GM12891 (cell line): ENCODE data around the gene CHI3L2.

Experiments used
- DNase-seq: peaks from one replicate; pipeline ENCODE4 v3.0.0; 2011; ENCODE audit warnings: low spot score; ENCODE audit not compliant: insufficient read length
- FAIRE-seq: peaks from 2 replicates; lab custom pipeline; 2011; peaks lifted over from hg19 to GRCh38; lab: Jason Lieb, UNC
- PAX5 ChIP-seq: IDR thresholded peaks from 2 replicates; pipeline ENCODE4 v1.6.1; 2011; ENCODE audit warnings: low read length, moderate library complexity, mild to moderate bottlenecking; ENCODE audit not compliant: insufficient read depth, severe bottlenecking
- POLR2A ChIP-seq: IDR thresholded peaks from 2 replicates; pipeline ENCODE4 v1.6.1; 2011; ENCODE audit warnings: low read depth, low read length, control low read depth
- POLR2AphosphoS5 ChIP-seq: IDR thresholded peaks from 2 replicates; pipeline ENCODE4 v1.6.1; 2011; ENCODE audit warnings: low read depth, low read length, control low read depth
- POU2F2 ChIP-seq: IDR thresholded peaks from 2 replicates; pipeline ENCODE4 v1.6.1; 2011; ENCODE audit warnings: low read depth, mild to moderate bottlenecking, control low read depth, low read length, moderate library complexity
- SPI1 ChIP-seq: IDR thresholded peaks from 2 replicates; pipeline ENCODE4 v1.6.1; 2011; ENCODE audit warnings: low read depth, low read length, control low read depth
- TAF1 ChIP-seq: IDR thresholded peaks from 2 replicates; pipeline ENCODE4 v1.6.1; 2011; ENCODE audit warnings: low read depth, low read length, control low read depth

CHI3L2 gene

GRCh38 chr1:111242805-111243523, 15.5 kb downstream of the CHI3L2 start:
- FAIRE-seq, result no peak
- TF ChIP-seq POLR2A, result no peak
- no peak for TF ChIP-seq PAX5
- no peak for TF ChIP-seq SPI1
- TF ChIP-seq POLR2AphosphoS5, result no peak
- TF ChIP-seq TAF1, result no peak
- TF ChIP-seq POU2F2, result no peak

GRCh38 chr1:111247125-111247838, 19.8 kb downstream of the CHI3L2 start:
- DNase-seq (no peak), FAIRE-seq (no peak)
- no peak for TF ChIP-seq TAF1
- TF ChIP-seq SPI1, result no peak
- no peak for TF ChIP-seq POU2F2
- TF ChIP-seq PAX5, result no peak
- no peak for TF ChIP-seq POLR2AphosphoS5
- TF ChIP-seq POLR2A, result no peak

More at GRCh38 chr1:111242805-111243523, 15.5 kb downstream of the CHI3L2 start:
- no peak for DNase-seq

DNA sequence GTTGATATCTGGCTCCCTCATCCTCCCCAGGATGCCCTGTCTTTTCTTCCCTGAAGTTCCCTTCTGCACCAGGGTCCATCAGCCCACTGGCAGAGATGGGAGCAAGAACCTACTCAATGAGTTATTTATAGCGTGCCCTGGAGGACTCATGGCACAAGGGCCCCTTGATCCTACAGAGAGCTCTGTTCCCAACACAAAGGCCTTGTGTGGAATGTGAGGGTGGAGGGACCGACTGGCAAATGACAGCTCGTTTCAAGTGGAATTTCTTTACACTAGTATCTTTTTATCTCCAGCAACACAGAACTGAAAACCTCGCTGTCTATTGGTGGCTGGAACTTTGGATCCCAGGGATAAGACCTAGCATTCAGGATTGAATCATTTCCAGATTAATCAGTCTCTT, 22.4 kb downstream of the CHI3L2 start:
- DNase-seq, result no peak
- no peak for FAIRE-seq
- TF ChIP-seq TAF1, result no peak

GRCh38 chr1:111251570-111251969, 24.1 kb downstream of the CHI3L2 start:
- FAIRE-seq, result no peak
- DNase-seq, result no peak

DNA sequence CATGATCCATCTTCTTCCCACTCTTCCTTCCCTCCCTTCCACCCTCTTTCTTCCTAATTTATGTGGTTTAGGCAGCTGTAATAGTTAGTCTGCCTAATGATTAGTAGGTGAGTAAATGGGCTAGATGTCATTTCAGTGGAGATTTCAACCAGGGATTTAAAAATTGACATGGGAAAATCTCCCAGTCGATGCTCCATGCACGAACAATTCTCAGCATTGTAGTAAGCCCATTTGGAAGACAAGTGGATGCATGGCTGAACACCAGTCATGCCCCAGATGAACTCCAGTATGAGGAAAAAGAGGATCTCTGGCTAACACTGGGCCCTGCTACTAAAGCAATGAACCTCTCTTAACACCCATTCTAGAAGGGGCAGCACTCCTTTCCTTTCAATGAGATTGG, 25.3 kb downstream of the CHI3L2 start:
- TF ChIP-seq POLR2A (no peak), TAF1 (no peak)

More at GRCh38 chr1:111251570-111251969, 24.1 kb downstream of the CHI3L2 start:
- TF ChIP-seq PAX5, result no peak
- no peak for TF ChIP-seq POU2F2
- no peak for TF ChIP-seq TAF1
- TF ChIP-seq SPI1, result no peak
- TF ChIP-seq POLR2A, result no peak
- no peak for TF ChIP-seq POLR2AphosphoS5

GRCh38 chr1:111253876-111254275, 26.4 kb downstream of the CHI3L2 start:
- FAIRE-seq (no peak), DNase-seq (no peak)
- TF ChIP-seq TAF1 (no peak), SPI1 (no peak), POU2F2 (no peak)

More for the DNA sequence above, 25.3 kb downstream of the CHI3L2 start:
- DNase-seq (no peak), FAIRE-seq (no peak)

DNA sequence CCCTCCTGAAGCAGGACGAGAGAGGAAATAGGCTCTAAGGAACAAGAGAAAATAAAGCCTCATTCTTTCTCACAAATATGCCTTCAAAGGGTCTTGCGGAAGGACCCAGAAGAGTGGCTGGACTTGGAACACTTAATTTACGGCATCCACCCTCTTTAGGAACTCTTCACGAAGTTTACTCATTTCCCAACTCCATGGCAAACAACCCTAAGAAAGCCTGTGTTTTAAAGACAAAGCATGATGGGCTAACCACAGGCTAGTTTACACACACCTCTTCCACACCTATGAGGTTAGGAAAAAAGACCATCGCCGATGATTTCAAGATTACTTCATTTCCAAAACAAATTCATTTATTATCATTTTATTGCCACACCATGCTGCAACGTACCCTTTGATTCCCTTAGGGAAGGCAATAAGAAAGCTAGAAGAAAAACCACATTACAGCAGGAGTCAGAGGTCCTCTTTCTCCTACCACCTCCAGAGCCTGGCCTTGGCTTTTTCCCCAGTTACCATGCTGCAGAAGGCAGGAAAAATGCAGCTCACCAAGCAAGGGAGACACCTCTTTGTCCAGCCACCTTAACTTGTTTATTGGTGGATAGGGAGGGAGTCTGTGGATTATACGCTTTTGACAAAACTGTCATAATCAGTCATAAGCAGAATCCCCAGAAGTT, 29.6 kb downstream of the CHI3L2 start:
- FAIRE-seq (no peak), DNase-seq (no peak)
- TF ChIP-seq SPI1, result no peak
- TF ChIP-seq POU2F2, result no peak
- TF ChIP-seq POLR2A, result no peak
- TF ChIP-seq POLR2AphosphoS5, result no peak
- TF ChIP-seq TAF1, result no peak
- no peak for TF ChIP-seq PAX5

GRCh38 chr1:111267801-111268508, 40.4 kb downstream of the CHI3L2 start:
- no peak for FAIRE-seq
- TF ChIP-seq PAX5 (no peak), SPI1 (no peak)
- DNase-seq, result no peak

DNA sequence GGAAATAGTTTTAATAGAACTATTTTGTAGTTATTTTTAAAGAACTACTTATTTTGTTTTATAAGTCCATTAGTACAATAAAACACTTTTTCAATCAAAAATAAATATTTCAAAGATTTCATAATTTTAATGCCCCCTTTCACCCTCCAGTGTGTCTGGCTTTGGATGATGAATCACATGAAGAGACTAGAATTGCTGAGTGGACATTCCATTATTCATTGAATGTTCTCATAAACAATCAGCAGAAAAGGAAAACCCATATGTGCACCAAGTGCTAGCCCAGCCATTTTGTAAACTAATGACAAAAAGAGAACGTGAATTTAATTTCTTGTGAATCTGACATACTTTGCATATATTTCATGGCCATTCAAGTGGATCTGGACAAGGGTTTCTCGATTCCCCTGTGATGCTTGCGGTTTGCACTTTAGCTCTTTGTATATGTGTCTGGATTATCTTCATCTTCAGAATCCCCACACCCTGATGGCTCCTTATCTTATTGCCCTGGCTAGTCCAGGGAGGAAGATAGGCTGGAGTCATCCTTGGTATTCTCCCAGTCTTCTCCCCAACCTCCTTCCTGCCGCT, 42.4 kb downstream of the CHI3L2 start:
- TF ChIP-seq PAX5 (no peak), POU2F2 (no peak), TAF1 (no peak), POLR2AphosphoS5 (no peak), POLR2A (no peak), SPI1 (no peak)
- FAIRE-seq (no peak), DNase-seq (no peak)

DNA sequence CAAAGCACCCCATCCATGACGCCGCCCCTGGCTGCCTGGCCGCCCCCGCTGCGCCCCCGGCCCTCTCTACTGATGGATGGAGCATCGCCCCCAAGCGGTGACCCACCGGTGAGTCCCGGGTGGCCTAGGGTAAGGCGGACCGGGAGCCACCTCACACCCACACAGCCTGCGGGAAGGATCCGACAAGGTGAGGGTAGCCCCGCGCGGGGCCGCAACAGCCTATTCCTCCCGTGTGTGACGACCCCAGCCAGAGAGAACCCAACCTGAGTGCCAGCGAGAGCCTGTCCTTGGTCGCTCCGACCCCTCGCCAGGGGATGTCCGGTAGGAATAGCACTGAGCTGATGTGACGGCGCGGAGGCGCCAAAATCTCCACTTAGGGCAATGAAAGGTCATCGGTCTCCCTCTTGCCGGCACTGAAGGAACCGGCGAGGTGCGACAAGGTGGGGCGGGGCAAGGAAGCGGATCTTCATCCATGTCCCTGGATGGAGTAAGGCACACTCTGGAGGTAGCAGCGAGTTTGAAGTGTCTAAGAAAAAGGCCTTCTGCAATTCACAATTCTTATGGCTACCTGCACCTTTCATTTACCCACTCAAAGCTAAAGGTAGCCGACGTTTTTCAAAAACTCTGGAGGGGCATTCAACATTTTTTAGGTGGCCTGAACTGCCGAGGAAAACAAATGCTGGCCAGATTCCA, 43.4 kb downstream of the CHI3L2 start:
- FAIRE-seq (no peak), DNase-seq (no peak)
- no peak for TF ChIP-seq TAF1
- no peak for TF ChIP-seq PAX5
- no peak for TF ChIP-seq POLR2AphosphoS5
- no peak for TF ChIP-seq POLR2A
